ENCODE measurements around the gene MAPK12.

DNA sequence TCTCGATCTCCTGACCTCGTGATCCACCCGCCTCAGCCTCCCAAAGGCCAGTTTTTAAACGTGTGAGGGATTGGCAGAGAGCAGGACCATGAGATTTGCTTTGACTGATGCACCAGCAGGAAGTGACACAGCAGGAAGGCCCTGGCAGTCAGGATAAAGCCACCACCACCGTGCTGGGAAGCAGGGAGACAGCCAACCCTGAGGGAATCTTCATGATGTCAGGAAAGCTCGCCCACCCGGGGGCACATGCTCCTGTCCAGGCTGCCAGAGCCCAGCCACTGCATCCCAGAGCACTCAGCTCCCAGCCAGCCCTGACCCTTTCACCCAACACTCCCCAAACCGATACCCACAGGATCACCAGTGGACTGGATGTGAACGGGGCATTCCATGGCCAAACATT is 22.7 kb downstream of the MAPK12 start:
- TF ChIP-seq, protein P1, sequence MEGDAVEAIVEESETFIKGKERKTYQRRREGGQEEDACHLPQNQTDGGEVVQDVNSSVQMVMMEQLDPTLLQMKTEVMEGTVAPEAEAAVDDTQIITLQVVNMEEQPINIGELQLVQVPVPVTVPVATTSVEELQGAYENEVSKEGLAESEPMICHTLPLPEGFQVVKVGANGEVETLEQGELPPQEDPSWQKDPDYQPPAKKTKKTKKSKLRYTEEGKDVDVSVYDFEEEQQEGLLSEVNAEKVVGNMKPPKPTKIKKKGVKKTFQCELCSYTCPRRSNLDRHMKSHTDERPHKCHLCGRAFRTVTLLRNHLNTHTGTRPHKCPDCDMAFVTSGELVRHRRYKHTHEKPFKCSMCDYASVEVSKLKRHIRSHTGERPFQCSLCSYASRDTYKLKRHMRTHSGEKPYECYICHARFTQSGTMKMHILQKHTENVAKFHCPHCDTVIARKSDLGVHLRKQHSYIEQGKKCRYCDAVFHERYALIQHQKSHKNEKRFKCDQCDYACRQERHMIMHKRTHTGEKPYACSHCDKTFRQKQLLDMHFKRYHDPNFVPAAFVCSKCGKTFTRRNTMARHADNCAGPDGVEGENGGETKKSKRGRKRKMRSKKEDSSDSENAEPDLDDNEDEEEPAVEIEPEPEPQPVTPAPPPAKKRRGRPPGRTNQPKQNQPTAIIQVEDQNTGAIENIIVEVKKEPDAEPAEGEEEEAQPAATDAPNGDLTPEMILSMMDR (IDR thresholded peaks at IDR 0.05 in 8 of 11, conservative IDR thresholded peaks at IDR 0.05 in 3 of 11), result no peak
- TF ChIP-seq POLR2A (IDR thresholded peaks at IDR 0.05) (no peak), POLR2AphosphoS5 (IDR thresholded peaks at IDR 0.05) (no peak)
